Stimulated activated CD4-positive, alpha-beta T cell treated with anti-CD3 and anti-CD28 coated beads, Interleukin-2, amount 100 ng/mL, for 48 hours (primary cell): ENCODE measurements around the gene GRK7.
"Not testable (repeated sequence)": the region's sequence is repeated elsewhere in the genome, so short reads cannot be mapped to it uniquely, and the experiment has no call there.

Experiments
- DNase-seq, 2 donors: peaks; one replicate each; pipeline ENCODE4 v3.0.0-alpha.2; 2020

Gene GRK7

DNA sequence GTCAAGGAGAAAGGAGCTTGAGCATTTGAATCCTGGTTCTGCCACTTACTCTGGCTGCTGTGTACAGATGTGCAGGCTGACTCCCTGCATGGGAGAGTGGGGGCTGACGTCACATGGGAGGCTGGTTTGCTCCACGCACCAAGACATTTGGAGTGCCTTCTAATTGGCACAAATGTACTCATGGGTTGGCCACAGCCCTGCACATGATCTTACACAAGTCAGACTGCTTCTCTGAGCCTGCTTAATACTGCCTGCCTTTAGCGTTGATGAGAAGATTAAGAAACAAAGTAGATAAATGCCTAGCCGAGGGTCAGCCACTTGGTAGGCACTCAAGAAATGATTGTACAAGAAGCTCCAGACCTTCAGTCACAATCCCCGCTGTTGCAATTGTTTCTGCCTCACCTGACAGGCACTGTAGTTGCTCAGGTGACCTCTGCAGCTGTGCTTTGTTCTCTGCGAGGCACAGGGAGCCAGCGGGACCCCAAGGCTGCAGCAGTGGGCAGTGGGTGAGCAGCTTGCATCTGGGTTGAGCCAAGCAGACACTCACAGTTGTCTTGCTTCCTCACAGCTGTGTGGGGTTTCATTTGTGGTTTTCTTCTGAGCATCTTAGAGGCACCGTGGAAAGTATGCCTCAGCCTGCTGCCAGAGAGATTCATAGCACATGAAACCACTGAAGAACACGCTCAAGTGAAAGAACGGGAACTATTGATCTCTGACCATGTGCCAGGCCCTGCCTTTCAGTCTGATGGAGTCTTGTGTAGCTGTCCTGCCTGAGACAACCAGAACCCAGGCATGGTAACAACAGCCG lies 33.1 kb downstream of the GRK7 start:
- DNase-seq: peak; percentile 58 to 65

GRCh38 chr3:141796889-141797781 lies 33.9 kb downstream of the GRK7 start:
- peak; percentile 37 to 42 for DNase-seq

- DNase-seq: peak in 1 of 2 donors; percentile 5
These were observed 34.7 kb downstream of the GRK7 start for GRCh38 chr3:141797819-141798447.

DNA sequence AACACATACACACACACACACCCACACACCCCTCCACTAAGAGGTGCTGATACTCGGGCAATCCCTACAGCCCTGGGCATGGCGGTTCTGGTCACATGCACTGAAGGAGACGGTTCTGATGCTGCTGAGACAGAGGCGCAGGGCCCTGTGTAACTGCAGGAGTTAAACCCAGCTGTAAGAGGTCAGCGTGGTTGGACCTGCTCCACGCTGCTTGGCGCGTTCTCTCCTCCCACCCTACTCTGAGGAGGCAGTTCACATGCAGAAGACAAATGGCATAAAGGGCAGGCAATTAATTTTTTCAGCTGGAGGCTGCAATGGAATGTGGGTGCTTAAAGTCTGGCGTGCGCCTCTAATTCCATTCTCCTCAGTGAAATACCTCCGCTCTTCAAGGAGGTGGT lies 35.2 kb downstream of the GRK7 start:
- DNase-seq: no peak

GRCh38 chr3:141802316-141803077 lies 39.3 kb downstream of the GRK7 start:
- DNase-seq: no peak

DNA sequence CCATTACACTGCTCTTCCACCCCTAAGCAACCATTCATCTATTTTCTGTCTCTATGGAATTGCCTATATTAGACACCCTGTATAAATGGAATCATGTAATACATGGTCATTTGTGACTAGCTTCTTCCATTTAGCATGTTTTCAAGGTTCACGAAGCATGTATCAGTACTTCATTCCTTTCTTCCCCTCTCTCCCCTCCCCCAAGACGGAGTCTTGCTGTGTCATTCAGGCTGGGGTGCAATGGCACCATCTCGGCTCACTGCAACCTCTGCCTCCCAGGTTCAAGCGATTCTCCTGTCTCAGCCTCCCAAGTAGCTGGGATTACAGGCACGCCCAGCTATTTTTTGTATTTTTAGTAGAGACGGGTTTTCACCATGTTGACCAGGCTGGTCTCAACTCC lies 40.3 kb downstream of the GRK7 start:
- not testable (repeated sequence) for DNase-seq

GRCh38 chr3:141804447-141804777 lies 41.2 kb downstream of the GRK7 start:
- no peak for DNase-seq

DNA sequence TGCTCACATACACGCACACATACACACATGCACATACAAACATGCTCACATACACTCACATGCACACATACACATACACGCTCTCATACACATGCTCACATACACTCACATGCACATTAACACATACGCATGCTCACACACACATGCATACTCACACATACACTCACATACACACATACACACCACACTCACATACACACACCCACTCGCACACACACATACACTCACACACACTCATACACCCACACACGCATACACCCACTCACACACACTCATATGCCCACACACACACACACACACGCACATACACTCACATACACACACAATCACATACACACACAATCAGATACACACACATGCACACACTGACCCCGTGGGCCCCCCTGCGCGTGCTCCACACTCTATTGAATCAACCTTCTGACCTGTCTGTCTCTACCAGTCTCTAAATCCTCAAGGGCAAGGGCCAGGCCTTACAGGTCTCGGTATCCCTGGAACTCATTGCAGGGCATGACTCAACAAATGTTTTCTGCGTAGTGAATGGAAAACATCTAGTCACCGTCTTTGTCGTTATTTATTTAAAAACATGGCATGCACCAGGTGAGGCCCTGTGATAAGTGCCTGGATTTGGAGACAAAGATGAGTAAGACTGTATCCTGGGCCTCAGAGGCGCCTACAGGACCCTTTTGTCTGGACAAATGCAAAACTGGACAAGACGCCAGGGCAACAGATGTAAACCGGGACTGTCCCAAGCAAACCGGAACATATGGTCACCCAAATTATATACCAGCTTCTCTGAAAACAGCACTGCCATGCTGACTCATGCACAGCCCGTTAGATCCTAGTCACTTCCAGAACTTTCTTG lies 41.8 kb downstream of the GRK7 start:
- DNase-seq: no peak

DNA sequence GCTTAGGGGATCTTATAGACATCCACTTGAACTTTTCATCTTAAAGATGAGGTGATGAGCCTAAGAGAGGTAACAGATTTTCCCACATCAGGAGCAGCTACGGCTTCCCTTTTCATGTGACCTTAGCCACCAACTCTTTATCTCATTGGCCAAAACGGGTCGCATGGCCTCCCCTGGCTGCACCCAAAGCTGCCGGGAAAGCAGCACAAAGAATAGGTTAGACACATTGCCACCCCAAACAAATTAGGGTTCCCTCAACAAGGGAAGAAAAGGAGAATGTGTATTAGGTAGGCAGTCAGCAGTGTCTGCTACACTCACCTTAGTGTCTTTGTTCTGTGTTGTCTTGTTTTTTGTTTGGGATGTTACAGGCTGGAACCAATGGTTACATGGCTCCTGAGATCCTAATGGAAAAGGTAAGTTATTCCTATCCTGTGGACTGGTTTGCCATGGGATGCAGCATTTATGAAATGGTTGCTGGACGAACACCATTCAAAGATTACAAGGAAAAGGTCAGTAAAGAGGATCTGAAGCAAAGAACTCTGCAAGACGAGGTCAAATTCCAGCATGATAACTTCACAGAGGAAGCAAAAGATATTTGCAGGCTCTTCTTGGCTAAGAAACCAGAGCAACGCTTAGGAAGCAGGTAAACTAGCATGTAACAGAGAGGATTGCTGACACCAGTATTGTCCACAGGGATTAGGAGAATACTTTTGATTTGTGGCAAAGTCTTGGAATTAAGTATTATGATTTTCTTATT lies 44.2 kb downstream of the GRK7 start:
- DNase-seq: no peak

- DNase-seq: no peak
These were observed 45.4 kb downstream of the GRK7 start for GRCh38 chr3:141808586-141808985.

DNA sequence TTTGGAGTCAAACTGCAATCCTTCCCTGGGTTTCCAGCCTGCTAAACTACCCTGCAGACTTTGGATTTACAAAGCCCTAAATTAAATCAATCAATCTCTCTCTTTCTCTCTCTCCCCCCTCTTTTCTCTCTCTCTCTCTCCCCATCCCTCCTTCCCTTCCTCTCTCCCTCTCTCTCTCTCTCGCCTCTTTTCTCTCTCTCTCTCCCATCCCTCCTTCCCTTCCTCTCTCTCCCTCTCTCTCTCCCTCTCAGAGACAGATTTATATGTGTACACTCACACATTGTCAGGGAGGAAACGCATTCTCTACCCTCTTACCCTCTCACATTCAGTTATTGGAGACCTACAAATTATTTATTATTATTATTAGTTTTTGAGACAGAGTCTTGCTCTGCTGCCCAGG lies 47.0 kb downstream of the GRK7 start:
- no peak for DNase-seq

DNA sequence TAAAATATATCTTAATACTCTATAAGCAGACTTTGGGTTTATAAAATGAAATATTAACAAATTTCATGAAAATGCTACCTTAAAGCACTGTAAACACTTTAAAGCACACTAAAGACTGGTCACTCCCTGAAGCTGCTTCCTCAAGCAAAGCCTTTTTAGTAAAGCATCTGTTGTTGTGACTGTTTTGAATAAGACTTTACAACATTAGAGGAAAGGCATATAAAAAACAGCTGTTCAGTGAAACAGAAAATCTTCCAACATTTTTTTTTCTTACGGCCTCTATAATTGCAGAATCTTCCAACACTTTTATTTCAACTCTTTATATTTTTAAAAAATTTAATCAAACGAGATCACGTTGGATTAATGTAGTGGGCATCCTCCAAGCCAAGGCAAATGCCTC lies 48.1 kb downstream of the GRK7 start:
- DNase-seq: no peak

DNA sequence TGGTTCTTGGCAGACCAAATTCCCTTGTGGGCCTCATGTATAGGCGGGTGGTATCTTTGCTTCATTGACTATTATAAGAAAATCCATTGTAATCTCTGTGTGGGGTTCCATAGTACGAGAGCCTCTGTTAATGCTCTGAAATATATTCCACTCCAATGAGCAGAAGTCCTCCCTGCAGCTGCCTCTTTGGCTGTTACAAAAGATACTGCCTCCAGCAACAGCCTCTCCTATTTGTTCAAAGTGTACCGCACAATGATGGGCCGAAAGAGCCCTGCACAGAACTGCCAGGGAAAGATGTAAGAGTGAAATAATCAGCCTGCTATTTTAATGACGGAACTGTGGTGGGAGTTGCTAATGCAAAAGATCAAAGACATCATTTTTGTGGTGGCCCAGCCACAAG lies 48.9 kb downstream of the GRK7 start:
- DNase-seq: no peak

DNA sequence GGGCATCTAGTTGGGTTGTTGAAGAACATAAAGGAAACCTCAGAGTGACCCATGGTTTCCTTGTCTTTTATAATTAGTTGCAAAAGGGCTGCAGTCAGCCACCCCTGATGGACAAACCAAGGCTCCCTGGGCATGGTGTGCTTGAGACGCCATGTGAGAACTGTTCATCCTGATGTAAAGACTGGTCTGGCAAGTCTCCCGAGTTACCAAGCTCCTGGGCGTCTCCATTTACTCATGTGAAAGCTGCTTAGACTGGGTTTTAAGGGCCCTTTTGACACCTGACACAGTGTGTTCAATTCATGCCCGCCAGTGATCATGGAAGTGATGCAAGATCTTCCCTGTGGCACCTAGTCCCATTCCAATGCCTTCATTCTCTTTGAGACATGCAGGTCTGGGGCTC lies 49.4 kb downstream of the GRK7 start:
- DNase-seq: no peak
